Thyroid gland (tissue), 4 donors: ENCODE measurements around the gene AKNA.

ENCODE experiments used
- CTCF ChIP-seq, 6 experiments: fragments of 200-600 bp in 3 of 6; fragments of 450-650 bp in 3 of 6; sonication (generic) in 3 of 6; IDR thresholded peaks; one replicate each; pipeline ENCODE4 v1.5.1; 2016 to 2019; ENCODE audit warnings: antibody characterized with exemption in 6 of 6, mild to moderate bottlenecking in 2 of 6, inconsistent platforms in 1 of 6, moderate library complexity in 1 of 6
- POLR2A ChIP-seq, 2 donors: fragments of 450-650 bp; IDR thresholded peaks; one replicate each; pipeline ENCODE4 v1.6.1; 2017; ENCODE audit warnings: antibody characterized with exemption in 2 of 2, mild to moderate bottlenecking in 2 of 2, moderate library complexity in 1 of 2

- TF ChIP-seq POLR2A (IDR thresholded peaks at IDR 0.05) (no peak), CTCF (IDR thresholded peaks at IDR 0.05) (no peak)
These were observed 4.9 kb downstream of the AKNA start for GRCh38 chr9:114382699-114383520.
